NT2/D1 (cell line): ENCODE data around the gene SULT6B1.
A peak's percentile ranks its signal among the peaks of the same experiment; 100 is the strongest.

Experiments used
- DNase-seq: peaks from one replicate; pipeline ENCODE4 v3.0.0-alpha.2; 2011; ENCODE audit warnings: low read depth, low spot score
- H3K27me3 ChIP-seq: 2 replicates; pipeline ENCODE4 v1.6.0; 2011; ENCODE audit warnings: mild to moderate bottlenecking; ENCODE audit not compliant: insufficient read length, insufficient read depth
- H3K36me3 ChIP-seq: 2 replicates; pipeline ENCODE4 v1.6.1; 2011; ENCODE audit warnings: mild to moderate bottlenecking, low read length, mixed read lengths; ENCODE audit not compliant: insufficient read depth, insufficient read length
- H3K4me1 ChIP-seq: 2 replicates; pipeline ENCODE4 v1.5.1; 2011; ENCODE audit not compliant: insufficient read depth, insufficient read length
- H3K4me3 ChIP-seq: 2 replicates; pipeline ENCODE4 v1.5.1; 2011; ENCODE audit warnings: low read depth; ENCODE audit not compliant: insufficient read length
- H3K9ac ChIP-seq: 2 replicates; pipeline ENCODE4 v1.6.0; 2011; ENCODE audit warnings: low read depth; ENCODE audit not compliant: insufficient read length
- H3K9me3 ChIP-seq: 2 replicates; pipeline ENCODE4 v1.5.1; 2011; ENCODE audit warnings: mild to moderate bottlenecking, low read length; ENCODE audit not compliant: insufficient read depth
- SUZ12 ChIP-seq: IDR thresholded peaks from 2 replicates; pipeline ENCODE4 v1.6.1; 2011; ENCODE audit not compliant: insufficient read length, insufficient read depth; ENCODE audit errors: extremely low read depth
- YY1 ChIP-seq: IDR thresholded peaks from 2 replicates; pipeline ENCODE4 v1.6.1; 2011; ENCODE audit not compliant: insufficient read length, insufficient read depth
- ZNF274 ChIP-seq: IDR thresholded peaks from 2 replicates; pipeline ENCODE4 v1.6.1; 2011; ENCODE audit warnings: mild to moderate bottlenecking, low read depth, low read length

SULT6B1 gene

DNA sequence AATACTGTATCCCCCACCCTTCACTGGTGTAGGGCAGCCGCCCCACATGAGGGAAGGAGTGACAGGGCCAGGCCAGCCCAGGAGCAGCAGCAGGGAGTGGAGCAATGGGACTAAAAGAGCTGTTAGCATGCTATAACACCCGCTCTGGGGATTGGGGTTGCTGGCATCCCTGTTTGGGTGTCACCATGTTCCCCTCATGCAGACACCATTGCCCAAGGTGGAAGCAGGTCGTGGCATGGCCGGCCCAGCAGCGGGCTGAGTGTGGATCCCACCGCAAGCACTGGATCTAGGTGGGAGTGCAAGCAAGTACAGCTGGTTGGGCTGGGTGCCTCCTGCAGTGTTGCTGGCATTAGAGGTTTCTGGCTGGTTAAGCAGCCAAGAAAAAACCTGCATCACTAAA lies 3.3 kb upstream of the SULT6B1 start:
- Histone ChIP-seq H3K9ac (no peak overlapping the region), H3K36me3 (no peaks in the 10 kb centered on the region), H3K4me1 (peaks cover 5% of the 10 kb centered on the region), H3K9me3 (no peaks in the 10 kb centered on the region), H3K4me3 (no peak overlapping the region), H3K27me3 (no peaks in the 10 kb centered on the region)
- no peak for DNase-seq
- no peak for TF ChIP-seq SUZ12
- no peak for TF ChIP-seq ZNF274
- TF ChIP-seq YY1: no peak

DNA sequence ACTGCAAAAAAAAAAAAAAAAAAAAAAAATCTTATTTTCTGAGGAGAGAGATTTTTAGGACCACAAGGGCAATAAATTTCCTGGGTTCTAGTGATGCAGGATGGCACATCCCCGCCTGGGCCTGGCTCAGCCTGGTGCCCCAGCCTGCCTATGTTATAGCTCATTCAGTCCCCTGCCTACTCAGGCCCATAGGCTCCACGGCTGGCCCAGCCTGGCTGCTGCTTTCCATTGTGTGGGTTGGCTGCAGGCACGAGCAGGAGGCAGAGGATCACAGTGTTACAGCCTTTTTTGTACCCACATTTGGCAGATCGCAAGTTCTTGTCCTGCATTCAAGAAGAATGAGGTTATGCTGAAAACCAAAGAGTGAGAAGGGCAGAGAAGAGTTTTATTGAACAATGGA lies 2.8 kb upstream of the SULT6B1 start:
- no peaks in the 10 kb centered on the region for H3K9me3 ChIP-seq
- no peak for TF ChIP-seq ZNF274
- no peak for TF ChIP-seq SUZ12
- no peak for TF ChIP-seq YY1
- no peak for DNase-seq
- no peaks in the 10 kb centered on the region for H3K27me3 ChIP-seq
- H3K4me1 ChIP-seq: peaks cover 5% of the 10 kb centered on the region
- no peaks in the 10 kb centered on the region for H3K36me3 ChIP-seq
- no peak overlapping the region for H3K9ac ChIP-seq
- no peak overlapping the region for H3K4me3 ChIP-seq

DNA sequence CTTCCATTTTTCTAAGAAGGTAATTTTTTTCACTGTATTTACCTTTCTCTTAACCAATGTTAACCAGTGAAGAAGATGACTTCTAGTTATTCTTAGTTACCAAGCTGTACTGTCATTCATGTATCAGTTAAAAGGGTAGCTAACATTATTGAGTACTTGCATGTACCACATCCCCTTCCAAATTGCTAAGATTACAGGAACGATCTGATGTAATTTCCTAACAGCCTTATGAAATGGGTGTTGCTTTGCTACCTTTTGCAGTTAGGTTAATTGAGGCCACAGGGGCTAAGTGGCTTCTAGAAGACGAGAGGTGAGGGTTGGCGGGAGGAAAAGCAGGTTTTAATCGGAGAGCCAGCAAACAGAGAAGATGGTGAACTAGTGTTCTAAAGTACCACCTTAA lies 1.8 kb upstream of the SULT6B1 start:
- Histone ChIP-seq H3K36me3 (no peaks in the 10 kb centered on the region), H3K4me1 (peaks cover 5% of the 10 kb centered on the region), H3K9ac (no peak overlapping the region), H3K27me3 (no peaks in the 10 kb centered on the region), H3K9me3 (no peaks in the 10 kb centered on the region), H3K4me3 (no peak overlapping the region)
- TF ChIP-seq YY1 (no peak), ZNF274 (no peak), SUZ12 (no peak)
- DNase-seq: no peak

DNA sequence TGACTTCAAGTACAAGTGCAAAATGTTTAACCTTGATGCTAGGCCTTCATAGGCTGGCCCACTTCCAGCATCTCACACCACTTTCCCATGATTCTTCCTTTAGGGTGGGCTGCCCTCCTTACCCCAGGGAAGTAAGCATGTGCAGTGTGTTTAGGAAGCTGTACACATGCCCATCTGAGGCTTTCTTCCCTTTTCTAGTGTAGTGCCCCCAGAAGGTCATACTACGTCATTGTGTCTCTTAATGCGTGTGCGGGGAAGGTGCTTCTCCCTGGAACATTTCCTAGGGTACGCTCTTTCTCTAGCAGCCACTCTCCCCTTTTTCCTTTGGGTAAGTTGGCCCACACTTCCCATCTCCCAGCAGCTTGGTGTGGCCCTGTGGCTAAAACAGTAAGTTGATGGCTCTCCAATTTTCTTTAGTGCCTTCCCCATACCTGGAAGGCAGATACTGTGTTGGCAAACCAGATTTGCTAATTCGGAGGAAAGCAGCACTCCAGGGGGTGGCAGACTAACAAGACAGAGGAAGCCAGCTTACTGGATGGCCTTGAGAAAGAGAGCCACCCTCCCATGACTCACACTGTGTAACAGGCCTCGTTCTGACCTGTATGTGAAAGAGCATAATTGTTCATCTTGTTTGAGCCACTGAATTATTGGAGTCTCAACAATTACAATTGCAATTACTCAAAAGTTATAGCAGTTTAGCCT lies 1.1 kb upstream of the SULT6B1 start:
- Histone ChIP-seq H3K27me3 (no peaks in the 10 kb centered on the region), H3K9me3 (no peaks in the 10 kb centered on the region), H3K9ac (peak overlapping the region; percentile 38), H3K4me1 (peaks cover 5% of the 10 kb centered on the region), H3K36me3 (no peaks in the 10 kb centered on the region), H3K4me3 (no peak overlapping the region)
- DNase-seq: peak; percentile 82
- no peak for TF ChIP-seq YY1
- no peak for TF ChIP-seq ZNF274
- TF ChIP-seq SUZ12: no peak

DNA sequence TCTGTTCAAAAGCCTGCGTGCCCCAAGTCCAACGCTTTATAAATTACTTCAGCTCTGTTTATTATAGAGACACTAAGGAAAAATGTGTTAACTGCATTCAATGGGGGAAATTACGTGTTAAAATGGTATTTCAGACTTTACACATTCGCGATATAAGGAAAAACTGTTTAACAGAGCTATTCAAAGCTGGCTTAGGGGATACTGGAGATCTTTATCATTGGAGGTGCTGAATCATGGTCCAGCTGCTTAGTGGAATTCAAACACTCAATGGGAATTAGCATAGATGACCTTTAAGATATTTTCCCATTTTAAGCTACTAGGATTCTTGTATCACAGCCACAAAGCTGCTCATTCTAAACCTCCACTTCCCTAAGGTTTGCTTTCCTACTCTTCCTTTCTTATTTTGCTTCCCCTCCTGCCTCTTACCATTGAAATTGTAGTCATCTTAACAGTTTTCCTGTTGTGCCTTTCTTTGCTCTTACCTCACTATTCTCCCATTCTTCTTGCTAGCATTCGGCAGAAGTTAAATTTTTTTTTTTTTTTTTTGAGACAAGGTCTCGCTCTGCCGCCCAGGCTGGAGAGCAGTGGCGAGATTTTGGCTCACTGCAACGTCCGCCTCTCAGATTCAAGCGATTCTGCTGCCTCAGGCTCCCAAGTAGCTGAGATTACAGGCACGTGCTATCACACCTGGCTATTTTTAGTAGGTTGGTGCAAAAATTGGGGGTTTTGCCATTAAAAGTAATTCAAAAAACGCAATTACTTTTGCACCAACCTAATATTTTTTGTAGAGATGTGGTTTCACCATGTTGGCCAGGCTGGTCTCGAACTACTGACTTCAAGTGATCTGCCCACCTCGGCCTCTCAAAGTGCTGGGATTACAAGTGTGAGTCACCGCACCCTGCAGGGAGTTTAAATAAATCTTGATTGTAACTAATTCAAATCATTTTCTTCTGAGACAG lies 6.5 kb downstream of the SULT6B1 start:
- no peak overlapping the region for H3K4me3 ChIP-seq
- TF ChIP-seq SUZ12: no peak

DNA sequence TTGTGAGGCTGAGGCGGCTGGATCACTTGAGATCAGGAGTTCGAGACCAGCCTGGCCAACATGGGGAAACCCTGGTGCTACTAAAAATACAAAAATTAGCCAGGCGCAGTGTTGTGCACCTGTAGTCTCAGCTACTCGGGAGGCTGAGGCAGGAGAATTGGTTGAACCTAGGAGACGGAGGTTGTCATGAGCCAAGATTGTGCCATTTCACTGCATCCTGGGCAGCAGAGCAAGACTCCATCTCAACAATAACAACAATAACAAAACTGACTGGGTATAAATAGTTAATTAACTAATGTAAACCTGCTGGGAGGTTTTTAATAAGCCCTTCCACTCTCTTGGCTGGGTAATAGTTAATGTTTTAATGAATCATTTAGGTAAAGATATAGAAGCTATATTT lies 7.8 kb downstream of the SULT6B1 start:
- no peak for DNase-seq
- TF ChIP-seq YY1 (no peak), SUZ12 (no peak), ZNF274 (no peak)
- Histone ChIP-seq H3K9me3 (no peaks in the 10 kb centered on the region), H3K36me3 (no peaks in the 10 kb centered on the region), H3K27me3 (no peaks in the 10 kb centered on the region), H3K4me1 (no peaks in the 10 kb centered on the region), H3K4me3 (no peak overlapping the region), H3K9ac (no peak overlapping the region)

More for the DNA sequence above, 6.5 kb downstream of the SULT6B1 start:
- Histone ChIP-seq H3K27me3 (no peaks in the 10 kb centered on the region), H3K9me3 (no peaks in the 10 kb centered on the region), H3K36me3 (no peaks in the 10 kb centered on the region), H3K4me1 (no peaks in the 10 kb centered on the region), H3K9ac (no peak overlapping the region)
- DNase-seq: no peak

DNA sequence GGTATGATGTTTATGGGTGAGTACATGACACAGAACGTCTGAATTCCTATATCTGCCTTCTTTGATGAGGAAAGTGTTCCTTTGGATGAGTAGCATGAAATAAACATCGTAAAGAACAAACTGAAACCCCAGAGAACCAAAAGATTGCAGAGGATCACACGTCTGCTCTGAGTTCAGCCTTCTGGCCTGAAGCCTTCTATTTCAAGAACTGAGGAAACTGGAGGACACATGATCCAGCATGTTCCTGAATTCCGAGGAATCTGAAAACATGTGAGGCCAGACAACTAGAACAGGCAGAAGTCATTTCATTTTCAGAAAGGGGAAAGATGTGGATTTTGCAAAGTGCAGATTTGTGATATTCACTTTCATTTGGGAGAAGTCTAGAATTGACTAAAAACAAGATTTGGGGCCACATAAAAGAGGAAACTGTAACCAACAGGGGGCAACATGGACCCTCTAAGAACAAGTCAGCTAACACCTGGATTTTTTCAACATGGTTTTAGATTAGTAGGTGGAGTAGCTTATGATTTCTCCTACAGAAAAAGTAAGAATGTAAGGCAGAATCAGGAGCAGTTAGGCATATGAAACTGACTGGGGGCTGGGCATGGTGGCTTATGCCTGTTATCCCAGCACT lies 8.3 kb downstream of the SULT6B1 start:
- Histone ChIP-seq H3K36me3 (no peaks in the 10 kb centered on the region), H3K4me3 (no peak overlapping the region), H3K9ac (no peak overlapping the region), H3K4me1 (no peaks in the 10 kb centered on the region), H3K27me3 (no peaks in the 10 kb centered on the region), H3K9me3 (no peaks in the 10 kb centered on the region)
- no peak for DNase-seq
- no peak for TF ChIP-seq YY1
- TF ChIP-seq SUZ12: no peak
- no peak for TF ChIP-seq ZNF274
